ENCODE measurements around the gene ADAM12. TPM values are rescaled to one million over a fixed set of nuclear protein-coding genes. Genes with fewer than 3 reads are reported as not detected.

ADAM12 gene
- total RNA-seq, 1 donor from 2014 or later: 100 TPM

DNA sequence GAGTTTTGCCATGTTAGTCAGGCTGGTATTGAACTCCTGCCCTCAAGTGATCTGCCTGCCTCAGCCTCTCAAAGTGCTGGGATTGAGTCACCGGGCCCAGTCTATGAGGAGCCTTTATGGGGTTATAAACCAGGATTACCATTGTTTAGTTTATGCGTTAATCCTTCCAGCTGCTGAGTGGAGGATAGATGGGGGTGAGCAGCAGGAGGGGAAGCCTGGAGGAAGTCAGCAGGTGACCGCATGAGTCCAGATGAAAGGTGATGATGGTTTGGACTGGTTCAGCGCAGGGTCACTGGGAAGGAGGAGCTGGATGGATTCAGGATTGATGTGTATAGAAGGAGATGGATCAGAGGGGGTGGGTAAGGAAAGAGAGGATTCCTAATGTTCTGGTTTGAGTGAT lies 197.1 kb downstream of the ADAM12 start:
- Histone ChIP-seq H3K9ac (ENCODE audit: low read length) (no peak overlapping the region), H3K36me3 (ENCODE audit: insufficient read depth, low read length) (peaks cover 2% of the 10 kb centered on the region), H3K4me3 (ENCODE audit: insufficient read depth, low read depth, low read length) (no peak overlapping the region), H2AFZ (ENCODE audit: low read depth, low read length) (no peak overlapping the region), H3K4me2 (ENCODE audit: low read length) (no peak overlapping the region), H3K27me3 (ENCODE audit: insufficient read depth, low read length) (no peaks in the 10 kb centered on the region), H4K20me1 (ENCODE audit: insufficient read depth, low read length) (peaks cover 6% of the 10 kb centered on the region), H3K9me3 (ENCODE audit: insufficient read depth, low read depth, low read length) (no peaks in the 10 kb centered on the region), H3K27ac (ENCODE audit: low read depth, low read length) (no peak overlapping the region), H3K4me1 (ENCODE audit: insufficient read depth, low read length) (peaks cover 4% of the 10 kb centered on the region), H3K79me2 (ENCODE audit: insufficient read depth, low read length) (peaks cover 57% of the 10 kb centered on the region)
- Mint-ChIP-seq H3K27ac (ENCODE audit: unreplicated experiment) (no peak overlapping the region), H3K27me3 (ENCODE audit: low read depth, unreplicated experiment) (no peaks in the 10 kb centered on the region), H3K9me3 (ENCODE audit: unreplicated experiment) (no peaks in the 10 kb centered on the region), H3K4me1 (ENCODE audit: low read depth, unreplicated experiment) (peaks cover 7% of the 10 kb centered on the region), H3K4me3 (ENCODE audit: unreplicated experiment) (no peak overlapping the region), H3K36me3 (ENCODE audit: low read depth, unreplicated experiment) (peaks cover 5% of the 10 kb centered on the region)
- FAIRE-seq (no peak), DNase-seq (ENCODE audit: low read depth) (no peak)
- TF ChIP-seq CTCF (IDR thresholded peaks at IDR 0.05; ENCODE audit: insufficient read depth, low read depth, low read length) (no peak), EZH2 (IDR thresholded peaks at IDR 0.05; ENCODE audit: insufficient read depth, low read length) (no peak)

DNA sequence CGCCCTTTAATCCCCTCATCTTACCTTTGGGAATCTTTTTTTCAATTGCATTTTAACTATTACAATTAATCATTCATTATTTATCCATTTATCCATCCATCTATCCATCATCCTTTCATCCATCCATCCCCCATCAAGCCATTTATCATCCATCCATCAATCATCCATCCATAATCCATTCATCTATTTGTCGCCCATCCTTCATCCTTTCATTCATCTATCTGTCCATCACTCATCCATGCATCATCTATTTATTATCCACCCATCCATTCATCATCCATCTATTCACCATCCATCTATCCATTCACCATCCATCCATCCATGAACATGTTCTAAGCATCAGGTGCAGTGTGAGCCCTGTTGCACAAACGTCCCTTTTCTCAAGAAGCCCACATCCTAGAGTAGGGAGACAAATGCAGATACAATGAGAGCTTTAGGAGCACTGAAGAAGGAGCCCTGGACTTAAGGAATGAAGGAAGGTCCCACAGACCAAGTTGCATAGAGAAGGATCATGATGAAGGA lies 199.5 kb downstream of the ADAM12 start:
- DNase-seq (ENCODE audit: low read depth) (no peak), FAIRE-seq (no peak)
- Histone ChIP-seq H3K27ac (ENCODE audit: low read depth, low read length) (no peak overlapping the region), H3K4me3 (ENCODE audit: insufficient read depth, low read depth, low read length) (no peak overlapping the region), H3K79me2 (ENCODE audit: insufficient read depth, low read length) (peaks cover 57% of the 10 kb centered on the region), H3K9me3 (ENCODE audit: insufficient read depth, low read depth, low read length) (no peaks in the 10 kb centered on the region), H3K4me2 (ENCODE audit: low read length) (no peak overlapping the region), H4K20me1 (ENCODE audit: insufficient read depth, low read length) (peaks cover 6% of the 10 kb centered on the region), H3K27me3 (ENCODE audit: insufficient read depth, low read length) (no peaks in the 10 kb centered on the region), H3K9ac (ENCODE audit: low read length) (no peak overlapping the region), H3K36me3 (ENCODE audit: insufficient read depth, low read length) (peaks cover 8% of the 10 kb centered on the region), H3K4me1 (ENCODE audit: insufficient read depth, low read length) (peaks cover 4% of the 10 kb centered on the region), H2AFZ (ENCODE audit: low read depth, low read length) (no peak overlapping the region)
- Mint-ChIP-seq H3K36me3 (ENCODE audit: low read depth, unreplicated experiment) (peaks cover 7% of the 10 kb centered on the region), H3K4me3 (ENCODE audit: unreplicated experiment) (no peak overlapping the region), H3K27ac (ENCODE audit: unreplicated experiment) (peak overlapping the region; percentile 42), H3K27me3 (ENCODE audit: low read depth, unreplicated experiment) (no peaks in the 10 kb centered on the region), H3K9me3 (ENCODE audit: unreplicated experiment) (no peaks in the 10 kb centered on the region), H3K4me1 (ENCODE audit: low read depth, unreplicated experiment) (peaks cover 7% of the 10 kb centered on the region)
- TF ChIP-seq EZH2 (IDR thresholded peaks at IDR 0.05; ENCODE audit: insufficient read depth, low read length) (no peak), CTCF (IDR thresholded peaks at IDR 0.05; ENCODE audit: insufficient read depth, low read depth, low read length) (no peak)

DNA sequence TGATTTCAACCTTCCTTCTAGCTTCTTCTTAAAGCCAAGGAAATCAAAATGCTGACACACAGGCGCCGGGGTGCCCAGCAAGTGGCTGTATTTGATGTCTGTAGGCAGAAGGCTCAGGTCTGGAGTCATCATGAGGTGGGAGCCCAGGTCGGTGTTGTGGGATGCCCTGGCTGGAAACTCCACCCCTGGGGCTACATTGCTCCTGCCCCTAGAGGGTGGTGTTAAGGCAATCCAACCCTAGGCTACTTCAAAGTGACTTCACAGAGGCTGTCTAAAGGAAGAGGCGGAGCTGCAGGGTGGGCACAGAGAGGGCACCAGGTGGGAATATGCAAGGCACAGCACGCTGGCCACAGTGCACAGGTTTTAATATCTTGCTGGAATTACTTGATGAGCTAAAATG lies 200.9 kb downstream of the ADAM12 start:
- H3K9me3 Mint-ChIP-seq (ENCODE audit: unreplicated experiment): no peaks in the 10 kb centered on the region
- Histone ChIP-seq H3K9ac (ENCODE audit: low read length) (no peak overlapping the region), H3K27me3 (ENCODE audit: insufficient read depth, low read length) (no peaks in the 10 kb centered on the region), H3K79me2 (ENCODE audit: insufficient read depth, low read length) (peaks cover 60% of the 10 kb centered on the region), H3K4me1 (ENCODE audit: insufficient read depth, low read length) (peaks cover 6% of the 10 kb centered on the region), H3K4me3 (ENCODE audit: insufficient read depth, low read depth, low read length) (no peak overlapping the region), H3K4me2 (ENCODE audit: low read length) (no peak overlapping the region), H3K27ac (ENCODE audit: low read depth, low read length) (no peak overlapping the region), H2AFZ (ENCODE audit: low read depth, low read length) (no peak overlapping the region), H3K36me3 (ENCODE audit: insufficient read depth, low read length) (peaks cover 8% of the 10 kb centered on the region), H3K9me3 (ENCODE audit: insufficient read depth, low read depth, low read length) (no peaks in the 10 kb centered on the region), H4K20me1 (ENCODE audit: insufficient read depth, low read length) (peaks cover 6% of the 10 kb centered on the region)
- no peak overlapping the region for H3K4me3 Mint-ChIP-seq (ENCODE audit: unreplicated experiment)
- H3K4me1 Mint-ChIP-seq (ENCODE audit: low read depth, unreplicated experiment): peaks cover 7% of the 10 kb centered on the region
- TF ChIP-seq CTCF (IDR thresholded peaks at IDR 0.05; ENCODE audit: insufficient read depth, low read depth, low read length) (no peak), EZH2 (IDR thresholded peaks at IDR 0.05; ENCODE audit: insufficient read depth, low read length) (no peak)
- FAIRE-seq (no peak), DNase-seq (ENCODE audit: low read depth) (no peak)
- H3K27ac Mint-ChIP-seq (ENCODE audit: unreplicated experiment): no peak overlapping the region
- H3K27me3 Mint-ChIP-seq (ENCODE audit: low read depth, unreplicated experiment): no peaks in the 10 kb centered on the region
- peaks cover 7% of the 10 kb centered on the region for H3K36me3 Mint-ChIP-seq (ENCODE audit: low read depth, unreplicated experiment)

All from astrocyte (in vitro differentiated cells and primary cell).